T-helper 17 cell (primary cell): ENCODE data around the gene FAM118B. TPM values are rescaled to one million over a fixed set of nuclear protein-coding genes. Genes with fewer than 3 reads are reported as not detected.

Source experiments
- ATAC-seq: fragments of 150-1000 bp; cut with Tn5 transposase; 2 replicates; pipeline ENCODE4 v1.10.0; 2021; ENCODE audit warnings: mild to moderate bottlenecking, moderate library complexity
- DNase-seq, 3 donors: peaks; one replicate each; pipeline versions ENCODE4 v3.0.0 to v3.0.0-alpha.2; 2020 to 2021
- H3K9me3 ChIP-seq: one replicate; pipeline ENCODE4 v1.7.0; 2013; ENCODE audit warnings: low read length, mild to moderate bottlenecking; ENCODE audit not compliant: control insufficient read depth, poor library complexity, severe bottlenecking
- H3K27ac Mint-ChIP-seq: one replicate; pipeline ENCODE4 v1.8.0; 2022; ENCODE audit warnings: mild to moderate bottlenecking, moderate library complexity, mixed read lengths
- H3K27me3 Mint-ChIP-seq: one replicate; pipeline ENCODE4 v1.8.0; 2022; ENCODE audit warnings: mixed read lengths
- H3K36me3 Mint-ChIP-seq: one replicate; pipeline ENCODE4 v1.8.0; 2022; ENCODE audit warnings: low read depth, mixed read lengths
- H3K4me1 Mint-ChIP-seq: one replicate; pipeline ENCODE4 v1.8.0; 2022; ENCODE audit warnings: mild to moderate bottlenecking, mixed read lengths
- H3K4me3 Mint-ChIP-seq: one replicate; pipeline ENCODE4 v1.8.0; 2022; ENCODE audit warnings: mild to moderate bottlenecking, moderate library complexity, mixed read lengths
- total RNA-seq, 4 donors: library from RNA in 2 of 4; stranded (reverse) in 2 of 4; gene quantifications; one replicate each; pipeline ENCODE4 v1.2.3 and lab custom pipeline; 2022 to 2026

The FAM118B gene
- total RNA-seq, 2 donors from 2014 or later, result 2.5 to 2.8 TPM

GRCh38 chr11:126214841-126215240 lies 3.3 kb downstream of the FAM118B start:
- Mint-ChIP-seq H3K27ac (no peak overlapping the region), H3K4me1 (peaks cover 46% of the 10 kb centered on the region), H3K36me3 (peaks cover 4% of the 10 kb centered on the region), H3K27me3 (no peaks in the 10 kb centered on the region), H3K4me3 (no peak overlapping the region)
- H3K9me3 ChIP-seq, result no peaks in the 10 kb centered on the region
- DNase-seq, result no peak
- no peak for ATAC-seq

GRCh38 chr11:126216526-126217305 lies 5.1 kb downstream of the FAM118B start:
- DNase-seq (no peak), ATAC-seq (no peak)
- H3K9me3 ChIP-seq, result no peaks in the 10 kb centered on the region
- peaks cover 36% of the 10 kb centered on the region for H3K4me1 Mint-ChIP-seq
- H3K36me3 Mint-ChIP-seq, result peaks cover 2% of the 10 kb centered on the region
- H3K27ac Mint-ChIP-seq, result peak overlapping the region; percentile 69
- H3K4me3 Mint-ChIP-seq, result no peak overlapping the region
- no peaks in the 10 kb centered on the region for H3K27me3 Mint-ChIP-seq

GRCh38 chr11:126217491-126217890 lies 5.9 kb downstream of the FAM118B start:
- Mint-ChIP-seq H3K36me3 (peaks cover 2% of the 10 kb centered on the region), H3K4me3 (no peak overlapping the region), H3K4me1 (peaks cover 29% of the 10 kb centered on the region), H3K27ac (peak overlapping the region; percentile 69), H3K27me3 (no peaks in the 10 kb centered on the region)
- H3K9me3 ChIP-seq, result no peaks in the 10 kb centered on the region
- DNase-seq, result no peak
- ATAC-seq, result no peak

- no peaks in the 10 kb centered on the region for H3K36me3 Mint-ChIP-seq
- no peaks in the 10 kb centered on the region for H3K27me3 Mint-ChIP-seq
- H3K9me3 ChIP-seq, result no peaks in the 10 kb centered on the region
- H3K4me1 Mint-ChIP-seq, result peaks cover 22% of the 10 kb centered on the region
- no peak overlapping the region for H3K4me3 Mint-ChIP-seq
- no peak overlapping the region for H3K27ac Mint-ChIP-seq
- ATAC-seq (no peak), DNase-seq (no peak)
These were observed 8.0 kb downstream of the FAM118B start for GRCh38 chr11:126219547-126219946.

GRCh38 chr11:126224647-126225294 lies 13.2 kb downstream of the FAM118B start:
- no peaks in the 10 kb centered on the region for H3K36me3 Mint-ChIP-seq
- ATAC-seq, result no peak
- H3K27me3 Mint-ChIP-seq, result no peaks in the 10 kb centered on the region
- no peaks in the 10 kb centered on the region for H3K9me3 ChIP-seq
- no peak for DNase-seq
- H3K27ac Mint-ChIP-seq, result no peak overlapping the region
- no peak overlapping the region for H3K4me3 Mint-ChIP-seq
- peaks cover 6% of the 10 kb centered on the region for H3K4me1 Mint-ChIP-seq

GRCh38 chr11:126225295-126225665 lies 13.7 kb downstream of the FAM118B start:
- Mint-ChIP-seq H3K27ac (no peak overlapping the region), H3K27me3 (no peaks in the 10 kb centered on the region), H3K4me3 (no peak overlapping the region), H3K4me1 (peaks cover 6% of the 10 kb centered on the region), H3K36me3 (no peaks in the 10 kb centered on the region)
- no peaks in the 10 kb centered on the region for H3K9me3 ChIP-seq
- ATAC-seq, result no peak
- DNase-seq, result no peak

- no peak overlapping the region for H3K4me3 Mint-ChIP-seq
- no peaks in the 10 kb centered on the region for H3K27me3 Mint-ChIP-seq
These were observed 14.9 kb downstream of the FAM118B start for GRCh38 chr11:126226334-126227084.

GRCh38 chr11:126229858-126230540 lies 18.4 kb downstream of the FAM118B start:
- Mint-ChIP-seq H3K4me3 (no peak overlapping the region), H3K27ac (peak overlapping the region; percentile 45), H3K36me3 (no peaks in the 10 kb centered on the region), H3K27me3 (no peaks in the 10 kb centered on the region), H3K4me1 (peaks cover 2% of the 10 kb centered on the region)
- ATAC-seq, result no peak
- no peak for DNase-seq
- no peaks in the 10 kb centered on the region for H3K9me3 ChIP-seq

More at GRCh38 chr11:126226334-126227084, 14.9 kb downstream of the FAM118B start:
- H3K9me3 ChIP-seq, result no peaks in the 10 kb centered on the region
- H3K36me3 Mint-ChIP-seq, result no peaks in the 10 kb centered on the region
- H3K27ac Mint-ChIP-seq, result no peak overlapping the region
- no peak for DNase-seq
- H3K4me1 Mint-ChIP-seq, result peaks cover 4% of the 10 kb centered on the region
- no peak for ATAC-seq

GRCh38 chr11:126231725-126232459 lies 20.3 kb downstream of the FAM118B start:
- DNase-seq (no peak), ATAC-seq (no peak)
- peaks cover 10% of the 10 kb centered on the region for H3K36me3 Mint-ChIP-seq
- no peak overlapping the region for H3K27ac Mint-ChIP-seq
- H3K9me3 ChIP-seq, result no peaks in the 10 kb centered on the region
- peaks cover 4% of the 10 kb centered on the region for H3K4me1 Mint-ChIP-seq
- H3K27me3 Mint-ChIP-seq, result no peaks in the 10 kb centered on the region
- H3K4me3 Mint-ChIP-seq, result no peak overlapping the region

- no peaks in the 10 kb centered on the region for H3K9me3 ChIP-seq
- DNase-seq, result no peak
- Mint-ChIP-seq H3K4me1 (peaks cover 4% of the 10 kb centered on the region), H3K27ac (no peak overlapping the region), H3K36me3 (peaks cover 10% of the 10 kb centered on the region), H3K27me3 (no peaks in the 10 kb centered on the region), H3K4me3 (no peak overlapping the region)
- ATAC-seq, result no peak
These were observed 21.1 kb downstream of the FAM118B start for GRCh38 chr11:126232683-126233082.

- DNase-seq, result no peak
- no peak overlapping the region for H3K27ac Mint-ChIP-seq
- peaks cover 10% of the 10 kb centered on the region for H3K36me3 Mint-ChIP-seq
- no peaks in the 10 kb centered on the region for H3K27me3 Mint-ChIP-seq
- H3K4me3 Mint-ChIP-seq, result no peak overlapping the region
- no peak for ATAC-seq
- no peaks in the 10 kb centered on the region for H3K9me3 ChIP-seq
- H3K4me1 Mint-ChIP-seq, result peaks cover 4% of the 10 kb centered on the region
These were observed 21.8 kb downstream of the FAM118B start for GRCh38 chr11:126233391-126233790.

- Mint-ChIP-seq H3K4me3 (no peak overlapping the region), H3K27ac (no peak overlapping the region), H3K36me3 (no peaks in the 10 kb centered on the region), H3K4me1 (no peaks in the 10 kb centered on the region), H3K27me3 (no peaks in the 10 kb centered on the region)
- DNase-seq (no peak), ATAC-seq (no peak)
- H3K9me3 ChIP-seq, result no peaks in the 10 kb centered on the region
These were observed 35.1 kb downstream of the FAM118B start for GRCh38 chr11:126246636-126247035.
